NCI-H1092 (cell line): ENCODE data around the gene TIMM23.
"Not testable (repeated sequence)": the region's sequence is repeated elsewhere in the genome, so short reads cannot be mapped to it uniquely, and the experiment has no call there.

Experiments used
- DNase-seq: peaks from one replicate; lab custom pipeline; 2025; lab: John Stamatoyannopoulos, UW

TIMM23 gene

GRCh38 chr10:46024948-46025347, 52.7 kb downstream of the TIMM23 start:
- no peak for DNase-seq

GRCh38 chr10:46025406-46025805, 53.1 kb downstream of the TIMM23 start:
- DNase-seq, result no peak

- DNase-seq, result no peak
Measured at GRCh38 chr10:46026106-46026505, 53.8 kb downstream of the TIMM23 start.

GRCh38 chr10:46028584-46029460, 56.5 kb downstream of the TIMM23 start:
- no peak for DNase-seq

- DNase-seq, result no peak
Measured at GRCh38 chr10:46029461-46030030, 57.3 kb downstream of the TIMM23 start.

- DNase-seq, result peak; percentile 94
Measured at GRCh38 chr10:46030091-46030937, 58.0 kb downstream of the TIMM23 start, which contains the start of gene NCOA4. Gene NCOA4, minus strand, starts transcription at chr10:46030623. Its CDS starts 13,943 bp downstream, at chr10:46016680.

GRCh38 chr10:46031648-46032532, 59.6 kb downstream of the TIMM23 start:
- DNase-seq, result no peak

GRCh38 chr10:46033602-46034011, 61.3 kb downstream of the TIMM23 start:
- no peak for DNase-seq

- DNase-seq, result no peak
Measured at GRCh38 chr10:46035923-46036849, 63.9 kb downstream of the TIMM23 start.

GRCh38 chr10:46037107-46037825, 65.0 kb downstream of the TIMM23 start:
- DNase-seq, result no peak

GRCh38 chr10:46040004-46040403, 67.7 kb downstream of the TIMM23 start:
- DNase-seq, result no peak

- DNase-seq, result no peak
Measured at GRCh38 chr10:46042527-46042926, 70.2 kb downstream of the TIMM23 start.

- DNase-seq, result no peak
Measured at GRCh38 chr10:46046261-46046660, 74.0 kb downstream of the TIMM23 start, which contains the start of gene MSMB. Gene MSMB, minus strand, starts transcription at chr10:46046269. Its CDS starts 32 bp downstream, at chr10:46046237.

GRCh38 chr10:46048152-46048551, 75.9 kb downstream of the TIMM23 start:
- no peak for DNase-seq

- DNase-seq, result not testable (repeated sequence)
Measured at GRCh38 chr10:46049497-46049831, 77.2 kb downstream of the TIMM23 start.

- no peak for DNase-seq
Measured at GRCh38 chr10:46050941-46051623, 78.8 kb downstream of the TIMM23 start.

GRCh38 chr10:46052057-46052790, 79.9 kb downstream of the TIMM23 start:
- DNase-seq, result no peak

- DNase-seq, result no peak
Measured at GRCh38 chr10:46052791-46053375, 80.6 kb downstream of the TIMM23 start.
